Calu3 (cell line): ENCODE measurements around the gene BMP7. TPM values are rescaled to one million over a fixed set of nuclear protein-coding genes. Genes with fewer than 3 reads are reported as not detected.

Experiments used
- BruUV-seq: library from RNA; stranded (reverse); fragments of 400-500 nt; replicated peaks from 2 replicates; lab custom pipeline; 2021; lab: Mats Ljungman, UMichigan
- CTCF ChIA-PET: fragments of 300-600 bp; sonication (Branson Sonifier 250); formaldehyde crosslinking; loops from one replicate; lab custom pipeline; 2022; ENCODE audit warnings: antibody characterized with exemption; lab: Charles Lee
- DNase-seq: peaks from one replicate; pipeline ENCODE4 v3.0.0; 2022
- H3K27ac Mint-ChIP-seq: one replicate; pipeline ENCODE4 v1.8.0; 2022; ENCODE audit warnings: mixed read lengths; ENCODE audit not compliant: unreplicated experiment
- H3K27me3 Mint-ChIP-seq: one replicate; pipeline ENCODE4 v1.8.0; 2022; ENCODE audit warnings: mixed read lengths; ENCODE audit not compliant: unreplicated experiment
- H3K36me3 Mint-ChIP-seq: one replicate; pipeline ENCODE4 v1.8.0; 2022; ENCODE audit warnings: mild to moderate bottlenecking, moderate library complexity, mixed read lengths; ENCODE audit not compliant: insufficient read depth, unreplicated experiment
- H3K4me1 Mint-ChIP-seq: one replicate; pipeline ENCODE4 v1.8.0; 2022; ENCODE audit warnings: mild to moderate bottlenecking, low read depth, mixed read lengths; ENCODE audit not compliant: unreplicated experiment
- H3K4me3 Mint-ChIP-seq: one replicate; pipeline ENCODE4 v1.8.0; 2022; ENCODE audit warnings: mild to moderate bottlenecking, low read depth, moderate library complexity, mixed read lengths; ENCODE audit not compliant: unreplicated experiment
- H3K9me3 Mint-ChIP-seq: one replicate; pipeline ENCODE4 v1.8.0; 2022; ENCODE audit warnings: low read depth, mixed read lengths; ENCODE audit not compliant: unreplicated experiment
- CTCF ChIP-seq: fragments of 200-600 bp; IDR thresholded peaks from one replicate; pipeline ENCODE4 v1.8.0; 2022; ENCODE audit warnings: antibody characterized with exemption; ENCODE audit not compliant: unreplicated experiment
- intact Hi-C: fragments of 100-400 bp; cut with micrococcal nuclease; formaldehyde crosslinking; loops from one replicate; pipeline ENCODE4 v1.10.0; 2022; ENCODE audit not compliant: unreplicated experiment
- total RNA-seq: library from RNA; stranded (reverse); gene quantifications from 2 replicates; pipeline ENCODE4 v1.2.3, GENCODE V29; 2022

The BMP7 gene
- total RNA-seq, 1 experiment from 2014 or later: not detected

- no peak for DNase-seq
- CTCF ChIA-PET: interaction anchor here (0.7 kb wide), 1 partner anchor 93 kb away, joined by 3 read pairs; no protein-coding TSS in a partner anchor
- TF ChIP-seq CTCF: no peak
- Mint-ChIP-seq H3K27me3 (peaks cover 99% of the 10 kb centered on the region), H3K27ac (no peak overlapping the region), H3K36me3 (no peaks in the 10 kb centered on the region), H3K4me1 (no peaks in the 10 kb centered on the region), H3K4me3 (no peak overlapping the region), H3K9me3 (no peaks in the 10 kb centered on the region)
- intact Hi-C loops: no loop called here
- no TSS peak for BruUV-seq
These were observed 21.5 kb upstream of the BMP7 start for GRCh38 chr20:57287901-57288300.

- CTCF ChIA-PET: interaction anchor here (0.7 kb wide), 1 partner anchor 93 kb away, joined by 3 read pairs; no protein-coding TSS in a partner anchor
- no TSS peak for BruUV-seq
These were observed 20.8 kb upstream of the BMP7 start for GRCh38 chr20:57287007-57287880.

GRCh38 chr20:57283860-57284259 is 17.4 kb upstream of the BMP7 start:
- H3K27me3 Mint-ChIP-seq: peaks cover 99% of the 10 kb centered on the region
- no peaks in the 10 kb centered on the region for H3K9me3 Mint-ChIP-seq
- CTCF ChIA-PET: no interaction called here
- no peaks in the 10 kb centered on the region for H3K4me1 Mint-ChIP-seq
- H3K4me3 Mint-ChIP-seq: no peak overlapping the region
- BruUV-seq: no TSS peak
- H3K36me3 Mint-ChIP-seq: no peaks in the 10 kb centered on the region
- TF ChIP-seq CTCF: no peak
- H3K27ac Mint-ChIP-seq: no peak overlapping the region
- no peak for DNase-seq
- intact Hi-C loops: no loop called here

More at GRCh38 chr20:57287007-57287880, 20.8 kb upstream of the BMP7 start:
- Mint-ChIP-seq H3K9me3 (no peaks in the 10 kb centered on the region), H3K27ac (no peak overlapping the region), H3K4me3 (no peak overlapping the region), H3K4me1 (no peaks in the 10 kb centered on the region), H3K36me3 (no peaks in the 10 kb centered on the region), H3K27me3 (peaks cover 99% of the 10 kb centered on the region)
- DNase-seq: no peak
- TF ChIP-seq CTCF: no peak
- intact Hi-C loops: no loop called here

- CTCF ChIA-PET: interaction anchor here (0.9 kb wide), 2 partner anchors 14 to 199 kb away, joined by 3 to 4 read pairs; no protein-coding TSS in a partner anchor
- TF ChIP-seq CTCF: no peak
These were observed 16.4 kb upstream of the BMP7 start for GRCh38 chr20:57282670-57283361.

More at GRCh38 chr20:57282670-57283361, 16.4 kb upstream of the BMP7 start:
- DNase-seq: no peak
- H3K9me3 Mint-ChIP-seq: no peaks in the 10 kb centered on the region
- peaks cover 99% of the 10 kb centered on the region for H3K27me3 Mint-ChIP-seq
- intact Hi-C loops: no loop called here
- BruUV-seq: no TSS peak
- H3K36me3 Mint-ChIP-seq: no peaks in the 10 kb centered on the region
- no peak overlapping the region for H3K27ac Mint-ChIP-seq
- no peaks in the 10 kb centered on the region for H3K4me1 Mint-ChIP-seq
- H3K4me3 Mint-ChIP-seq: no peak overlapping the region
